GM21529 (cell line): ENCODE data around the gene PCDHB5.
"Not testable (repeated sequence)": the region's sequence is repeated elsewhere in the genome, so short reads cannot be mapped to it uniquely, and the experiment has no call there.

Experiments used
- ATAC-seq: cut with Tn5 transposase; IDR thresholded peaks from one replicate; pipeline ENCODE4 v1.9.1; 2021; ENCODE audit not compliant: unreplicated experiment

The PCDHB5 gene

DNA sequence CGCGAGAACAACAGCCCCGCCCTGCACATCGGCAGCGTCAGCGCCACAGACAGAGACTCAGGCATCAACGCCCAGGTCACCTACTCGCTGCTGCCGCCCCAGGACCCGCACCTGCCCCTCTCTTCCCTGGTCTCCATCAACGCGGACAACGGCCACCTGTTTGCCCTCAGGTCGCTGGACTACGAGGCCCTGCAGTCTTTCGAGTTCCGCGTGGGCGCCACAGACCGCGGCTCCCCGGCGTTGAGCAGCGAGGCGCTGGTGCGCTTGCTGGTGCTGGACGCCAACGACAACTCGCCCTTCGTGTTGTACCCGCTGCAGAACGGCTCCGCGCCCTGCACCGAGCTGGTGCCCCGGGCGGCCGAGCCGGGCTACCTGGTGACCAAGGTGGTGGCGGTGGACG, 16.6 kb downstream of the PCDHB5 start:
- ATAC-seq = not testable (repeated sequence)

DNA sequence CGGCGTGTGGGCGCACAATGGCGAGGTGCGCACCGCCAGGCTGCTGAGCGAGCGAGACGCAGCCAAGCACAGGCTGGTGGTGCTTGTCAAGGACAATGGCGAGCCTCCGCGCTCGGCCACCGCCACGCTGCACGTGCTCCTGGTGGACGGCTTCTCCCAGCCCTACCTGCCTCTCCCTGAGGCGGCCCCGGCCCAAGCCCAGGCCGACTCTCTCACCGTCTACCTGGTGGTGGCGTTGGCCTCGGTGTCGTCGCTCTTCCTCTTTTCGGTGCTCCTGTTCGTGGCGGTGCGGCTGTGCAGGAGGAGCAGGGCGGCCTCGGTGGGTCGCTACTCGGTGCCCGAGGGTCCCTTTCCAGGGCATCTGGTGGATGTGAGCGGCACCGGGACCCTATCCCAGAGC, 17.1 kb downstream of the PCDHB5 start:
- not testable (repeated sequence) for ATAC-seq

DNA sequence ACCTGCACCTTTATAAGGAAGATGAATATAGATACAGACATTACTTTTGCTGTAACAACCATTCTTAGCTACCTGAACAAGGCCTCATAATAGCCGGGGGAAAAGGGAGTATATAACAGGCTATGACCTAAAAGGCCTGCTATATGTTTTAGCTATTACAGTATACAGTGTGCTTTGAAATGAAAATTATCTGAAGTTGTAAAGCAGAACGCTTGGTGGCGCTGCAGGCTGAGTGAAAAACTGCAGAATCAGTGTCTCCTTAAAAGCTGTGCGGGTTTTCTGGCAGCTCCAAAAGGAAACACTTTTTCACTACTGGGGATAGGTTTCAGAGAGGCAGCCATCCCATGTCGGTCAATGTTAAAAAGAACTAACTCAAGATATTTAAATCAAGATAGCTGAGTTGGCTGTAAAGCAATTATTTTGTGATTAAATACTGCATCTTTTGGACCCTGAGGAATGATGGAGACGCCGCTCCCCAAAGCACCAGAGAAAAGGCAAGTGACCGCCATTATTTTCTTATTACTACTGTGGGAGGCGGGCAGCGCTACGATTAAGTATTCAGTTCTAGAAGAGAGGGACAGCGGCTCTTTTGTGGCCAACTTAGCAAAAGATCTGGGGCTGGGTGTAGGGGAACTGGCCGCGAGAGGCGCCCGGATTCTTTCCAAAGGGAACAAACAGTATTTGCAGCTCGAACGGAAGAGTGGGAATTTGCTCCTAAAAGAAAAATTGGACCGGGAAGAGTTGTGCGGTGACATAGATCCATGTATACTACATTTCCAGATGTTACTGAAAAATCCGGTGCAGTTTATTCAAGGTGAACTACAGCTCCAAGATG, 20.8 kb downstream of the PCDHB5 start:
- ATAC-seq = no peak

DNA sequence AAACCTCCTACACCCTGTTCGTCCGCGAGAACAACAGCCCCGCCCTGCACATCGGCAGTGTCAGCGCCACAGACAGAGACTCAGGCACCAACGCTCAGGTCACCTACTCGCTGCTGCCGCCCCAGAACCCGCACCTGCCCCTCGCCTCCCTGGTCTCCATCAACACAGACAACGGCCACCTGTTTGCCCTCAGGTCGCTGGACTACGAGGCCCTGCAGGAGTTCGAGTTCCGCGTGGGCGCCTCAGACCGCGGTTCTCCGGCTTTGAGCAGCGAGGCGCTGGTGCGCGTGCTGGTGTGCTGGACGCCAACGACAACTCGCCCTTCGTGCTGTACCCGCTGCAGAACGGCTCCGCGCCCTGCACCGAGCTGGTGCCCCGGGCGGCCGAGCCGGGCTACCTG, 22.4 kb downstream of the PCDHB5 start:
- not testable (repeated sequence) for ATAC-seq

DNA sequence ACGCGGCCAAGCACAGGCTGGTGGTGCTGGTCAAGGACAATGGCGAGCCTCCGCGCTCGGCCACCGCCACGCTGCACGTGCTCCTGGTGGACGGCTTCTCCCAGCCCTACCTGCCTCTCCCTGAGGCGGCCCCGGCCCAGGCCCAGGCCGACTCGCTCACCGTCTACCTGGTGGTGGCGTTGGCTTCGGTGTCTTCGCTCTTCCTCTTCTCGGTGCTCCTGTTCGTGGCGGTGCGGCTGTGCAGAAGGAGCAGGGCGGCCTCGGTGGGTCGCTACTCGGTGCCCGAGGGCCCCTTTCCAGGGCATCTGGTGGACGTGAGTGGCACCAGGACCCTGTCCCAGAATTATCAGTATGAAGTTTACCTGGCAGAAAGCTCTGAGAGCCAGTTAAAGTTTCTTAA, 22.9 kb downstream of the PCDHB5 start:
- ATAC-seq = not testable (repeated sequence)

DNA sequence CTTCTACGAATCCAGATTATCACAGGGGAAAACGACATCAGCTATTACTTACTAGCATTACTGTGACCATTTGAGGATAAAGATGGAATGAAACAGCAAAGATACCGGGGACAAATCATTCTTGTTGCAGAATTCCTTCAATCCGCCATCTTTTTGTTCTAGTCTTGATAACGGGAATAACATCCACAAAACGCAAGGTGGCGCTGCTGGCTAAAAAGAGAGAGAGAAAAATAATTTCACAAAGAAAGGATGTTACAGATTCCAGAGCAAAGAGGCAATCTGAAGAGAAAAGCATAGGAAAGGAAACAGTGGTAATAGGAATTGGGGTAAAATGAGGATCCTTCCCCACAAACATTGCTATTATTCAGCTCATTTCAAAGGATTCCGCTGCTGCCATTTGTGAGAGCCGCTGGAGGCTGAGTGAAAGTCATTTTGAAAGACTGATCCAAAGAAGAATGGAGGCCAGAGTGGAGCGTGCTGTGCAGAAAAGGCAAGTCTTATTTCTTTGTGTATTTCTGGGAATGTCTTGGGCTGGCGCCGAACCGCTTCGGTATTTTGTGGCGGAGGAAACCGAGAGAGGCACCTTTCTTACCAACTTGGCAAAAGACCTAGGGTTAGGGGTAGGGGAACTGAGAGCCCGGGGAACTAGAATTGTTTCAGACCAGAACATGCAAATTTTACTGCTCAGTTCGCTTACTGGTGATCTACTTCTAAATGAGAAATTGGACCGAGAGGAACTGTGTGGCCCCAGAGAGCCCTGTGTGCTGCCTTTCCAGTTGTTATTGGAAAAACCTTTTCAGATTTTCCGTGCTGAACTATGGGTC, 37.6 kb downstream of the PCDHB5 start, which contains the start of gene PCDHB7:
TSS of gene PCDHB7 (plus strand) at position 264 of the 824 bp plus-strand sequence. CDS start at position 456, 192 bp downstream.
- no peak for ATAC-seq

DNA sequence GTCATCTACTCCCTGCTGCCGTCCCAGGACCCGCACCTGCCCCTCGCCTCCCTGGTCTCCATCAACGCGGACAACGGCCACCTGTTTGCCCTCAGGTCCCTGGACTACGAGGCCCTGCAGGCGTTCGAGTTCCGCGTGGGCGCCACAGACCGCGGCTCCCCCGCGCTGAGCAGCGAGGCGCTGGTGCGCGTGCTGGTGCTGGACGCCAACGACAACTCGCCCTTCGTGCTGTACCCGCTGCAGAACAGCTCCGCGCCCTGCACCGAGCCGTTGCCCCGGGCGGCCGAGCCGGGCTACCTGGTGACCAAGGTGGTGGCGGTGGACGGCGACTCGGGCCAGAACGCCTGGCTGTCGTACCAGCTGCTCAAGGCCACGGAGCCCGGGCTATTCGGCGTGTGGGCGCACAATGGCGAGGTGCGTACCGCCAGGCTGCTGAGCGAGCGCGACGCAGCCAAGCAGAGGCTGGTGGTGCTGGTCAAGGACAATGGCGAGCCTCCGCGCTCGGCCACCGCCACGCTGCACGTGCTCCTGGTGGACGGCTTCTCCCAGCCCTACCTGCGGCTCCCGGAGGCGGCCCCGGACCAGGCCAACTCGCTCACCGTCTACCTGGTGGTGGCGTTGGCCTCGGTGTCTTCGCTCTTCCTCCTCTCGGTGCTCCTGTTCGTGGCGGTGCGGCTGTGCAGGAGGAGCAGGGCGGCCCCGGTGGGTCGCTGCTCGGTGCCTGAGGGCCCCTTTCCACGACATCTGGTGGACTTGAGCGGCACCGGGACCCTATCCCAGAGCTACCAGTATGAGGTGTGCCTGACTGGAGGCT, 39.5 kb downstream of the PCDHB5 start:
- ATAC-seq = not testable (repeated sequence)

DNA sequence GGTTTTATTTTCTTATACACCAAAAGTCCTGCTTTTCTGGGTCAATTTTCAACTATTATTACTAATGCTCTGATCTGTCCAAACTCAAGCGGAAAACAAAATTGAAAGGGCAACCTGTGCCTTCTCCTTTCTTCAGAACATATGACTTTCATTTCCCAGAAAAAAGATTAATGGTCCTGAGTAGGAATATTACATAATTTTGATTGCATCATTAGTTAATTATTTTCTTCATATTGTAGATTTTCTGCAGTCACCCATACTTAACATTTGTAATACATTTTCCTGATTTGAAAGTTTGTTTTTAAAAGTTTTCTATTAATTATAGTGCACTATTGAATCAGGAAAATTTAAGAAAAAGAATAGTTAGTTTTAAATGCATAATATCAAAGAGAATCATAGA, 40.9 kb downstream of the PCDHB5 start:
- ATAC-seq = no peak

DNA sequence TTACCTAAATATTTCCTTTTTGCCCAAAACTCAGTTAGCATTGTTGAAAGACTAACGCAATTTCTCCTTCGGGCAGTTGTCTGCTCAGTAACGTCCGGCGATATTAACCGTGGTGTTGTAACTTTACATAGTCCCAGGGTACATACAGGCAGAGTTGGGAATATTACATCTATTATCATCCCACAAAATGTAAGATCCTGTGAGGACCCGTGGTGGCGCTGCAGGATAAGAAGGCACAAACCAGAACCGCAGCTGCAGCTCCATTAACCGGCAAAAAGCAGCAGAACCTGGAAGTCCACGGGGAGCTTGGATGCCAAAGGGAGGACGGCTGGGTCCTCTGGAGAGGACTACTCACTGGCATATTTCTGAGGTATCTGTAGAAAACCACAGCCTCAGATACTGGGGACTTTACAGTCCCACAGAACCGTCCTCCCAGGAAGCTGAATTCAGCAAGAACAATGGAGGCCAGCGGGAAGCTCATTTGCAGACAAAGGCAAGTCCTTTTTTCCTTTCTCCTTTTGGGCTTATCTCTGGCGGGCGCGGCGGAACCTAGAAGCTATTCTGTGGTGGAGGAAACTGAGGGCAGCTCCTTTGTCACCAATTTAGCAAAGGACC, 42.7 kb downstream of the PCDHB5 start, which contains the start of gene PCDHB8:
TSS of gene PCDHB8 (plus strand) at position 214 of the 615 bp plus-strand sequence. CDS start at position 459, 245 bp downstream.
- not testable (repeated sequence) for ATAC-seq

DNA sequence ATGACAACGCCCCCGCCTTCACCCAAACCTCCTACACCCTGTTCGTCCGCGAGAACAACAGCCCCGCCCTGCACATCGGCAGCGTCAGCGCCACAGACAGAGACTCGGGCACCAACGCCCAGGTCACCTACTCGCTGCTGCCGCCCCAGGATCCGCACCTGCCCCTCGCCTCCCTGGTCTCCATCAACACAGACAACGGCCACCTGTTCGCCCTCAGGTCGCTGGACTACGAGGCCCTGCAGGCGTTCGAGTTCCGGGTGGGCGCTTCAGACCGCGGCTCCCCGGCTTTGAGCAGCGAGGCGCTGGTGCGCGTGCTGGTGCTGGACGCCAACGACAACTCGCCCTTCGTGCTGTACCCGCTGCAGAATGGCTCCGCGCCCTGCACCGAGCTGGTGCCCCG, 44.4 kb downstream of the PCDHB5 start:
- ATAC-seq = not testable (repeated sequence)

DNA sequence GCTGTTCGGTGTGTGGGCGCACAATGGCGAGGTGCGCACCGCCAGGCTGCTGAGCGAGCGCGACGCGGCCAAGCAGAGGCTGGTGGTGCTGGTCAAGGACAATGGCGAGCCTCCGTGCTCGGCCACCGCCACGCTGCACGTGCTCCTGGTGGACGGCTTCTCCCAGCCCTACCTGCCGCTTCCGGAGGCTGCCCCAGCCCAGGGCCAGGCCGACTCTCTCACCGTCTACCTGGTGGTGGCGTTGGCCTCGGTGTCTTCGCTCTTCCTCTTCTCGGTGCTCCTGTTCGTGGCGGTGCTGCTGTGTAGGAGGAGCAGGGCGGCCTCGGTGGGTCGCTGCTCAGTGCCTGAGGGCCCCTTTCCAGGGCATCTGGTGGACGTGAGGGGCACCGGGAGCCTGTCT, 44.9 kb downstream of the PCDHB5 start:
- not testable (repeated sequence) for ATAC-seq

DNA sequence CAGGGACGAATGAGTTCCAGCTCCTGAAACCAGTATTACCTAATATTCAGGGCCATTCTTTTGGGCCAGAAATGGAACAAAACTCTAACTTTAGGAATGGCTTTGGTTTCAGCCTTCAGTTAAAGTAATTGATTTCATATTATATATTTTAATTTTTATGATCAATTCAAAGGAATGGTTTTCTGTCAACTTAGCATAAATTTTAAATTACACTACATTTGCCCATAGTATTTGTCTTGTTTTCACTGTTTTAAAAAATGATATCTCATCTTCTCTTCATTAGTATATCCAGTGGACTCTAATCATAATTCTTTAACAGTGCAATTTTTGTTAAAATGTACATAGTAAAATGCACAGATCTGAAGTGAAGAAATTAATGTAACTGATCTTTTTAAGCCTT, 45.3 kb downstream of the PCDHB5 start:
- ATAC-seq = no peak

DNA sequence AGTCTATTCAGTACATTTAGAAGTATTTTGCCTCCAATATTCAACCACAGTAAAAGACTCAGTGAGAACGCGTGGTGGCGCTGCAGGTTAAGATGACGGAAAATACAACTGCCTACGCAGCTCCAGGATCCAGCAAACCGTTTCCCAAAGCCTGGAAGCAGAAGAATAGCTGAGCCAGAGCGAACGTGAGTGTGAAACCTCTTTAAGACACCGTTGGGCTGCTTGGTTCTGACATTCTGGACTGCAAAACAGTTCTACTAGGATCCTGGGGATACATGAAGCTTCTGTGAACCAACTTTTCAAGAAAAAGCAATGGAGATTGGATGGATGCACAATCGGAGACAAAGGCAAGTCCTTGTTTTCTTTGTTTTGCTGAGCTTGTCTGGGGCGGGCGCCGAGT, 47.2 kb downstream of the PCDHB5 start, which contains the start of gene PCDHB16:
TSS of gene PCDHB16 (plus strand) at position 140 of the 400 bp plus-strand sequence. CDS start at position 313, 173 bp downstream.
- no peak for ATAC-seq

DNA sequence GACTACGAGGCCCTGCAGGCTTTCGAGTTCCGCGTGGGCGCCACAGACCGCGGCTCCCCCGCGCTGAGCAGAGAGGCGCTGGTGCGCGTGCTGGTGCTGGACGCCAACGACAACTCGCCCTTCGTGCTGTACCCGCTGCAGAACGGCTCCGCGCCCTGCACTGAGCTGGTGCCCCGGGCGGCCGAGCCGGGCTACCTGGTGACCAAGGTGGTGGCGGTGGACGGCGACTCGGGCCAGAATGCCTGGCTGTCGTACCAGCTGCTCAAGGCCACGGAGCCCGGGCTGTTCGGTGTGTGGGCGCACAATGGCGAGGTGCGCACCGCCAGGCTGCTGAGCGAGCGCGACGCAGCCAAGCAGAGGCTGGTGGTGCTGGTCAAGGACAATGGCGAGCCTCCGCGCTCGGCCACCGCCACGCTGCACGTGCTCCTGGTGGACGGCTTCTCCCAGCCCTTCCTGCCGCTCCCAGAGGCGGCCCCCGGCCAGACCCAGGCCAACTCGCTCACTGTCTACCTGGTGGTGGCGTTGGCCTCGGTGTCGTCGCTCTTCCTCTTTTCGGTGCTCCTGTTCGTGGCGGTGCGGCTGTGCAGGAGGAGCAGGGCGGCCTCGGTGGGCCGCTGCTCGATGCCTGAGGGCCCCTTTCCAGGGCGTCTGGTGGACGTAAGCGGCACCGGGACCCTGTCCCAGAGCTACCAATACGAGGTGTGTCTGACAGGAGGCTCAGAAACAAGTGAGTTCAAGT, 49.3 kb downstream of the PCDHB5 start:
- not testable (repeated sequence) for ATAC-seq

DNA sequence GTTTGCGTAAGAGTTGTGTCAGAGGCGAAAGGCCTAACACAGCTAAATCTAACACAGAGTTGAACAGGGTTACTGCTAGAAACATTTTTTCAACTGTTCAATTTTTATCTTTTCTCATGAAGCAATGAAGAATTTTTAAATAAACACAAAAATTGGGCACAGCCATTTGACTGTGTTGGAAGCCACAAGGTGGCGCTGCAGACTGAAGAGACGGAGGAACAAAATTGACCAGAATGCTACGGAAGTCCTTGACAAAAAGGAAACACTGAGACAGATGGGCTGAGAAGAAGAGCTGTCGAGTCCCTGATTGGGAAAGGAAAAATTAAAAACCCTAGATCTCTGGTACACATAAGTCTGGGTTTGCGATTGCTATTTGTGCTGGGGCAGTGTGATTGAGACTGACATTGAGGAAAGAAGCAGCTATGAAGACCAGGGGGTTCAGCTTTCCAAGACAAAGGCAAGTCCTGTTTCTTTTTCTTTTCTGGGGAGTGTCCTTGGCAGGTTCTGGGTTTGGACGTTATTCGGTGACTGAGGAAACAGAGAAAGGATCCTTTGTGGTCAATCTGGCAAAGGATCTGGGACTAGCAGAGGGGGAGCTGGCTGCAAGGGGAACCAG, 52.0 kb downstream of the PCDHB5 start, which contains the start of gene PCDHB9:
TSS of gene PCDHB9 (plus strand) at position 265 of the 616 bp plus-strand sequence. CDS start at position 423, 158 bp downstream.
- no peak for ATAC-seq
